GM23338 (cell line): ENCODE data around the gene HCN2.

Experiments
- CREB1 ChIP-seq: fragments of 250-450 bp; sonication (Bioruptor Pico); IDR thresholded peaks from 2 replicates; pipeline ENCODE4 v1.5.0; 2020; ENCODE audit warnings: low read depth, mild to moderate bottlenecking, moderate library complexity
- CTCF ChIP-seq, 2 experiments: fragments of 200-600 bp in 1 of 2; sonication (generic) in 1 of 2; conservative IDR thresholded peaks; 2 replicates each; pipeline versions ENCODE4 v1.5.1 to v1.6.1; 2016 to 2017; ENCODE audit warnings: antibody characterized with exemption in 2 of 2, low read depth in 2 of 2, mild to moderate bottlenecking in 2 of 2, moderate library complexity in 1 of 2
- ETS1 ChIP-seq: IDR thresholded peaks from 2 replicates; pipeline ENCODE4 v1.6.1; 2016; ENCODE audit warnings: antibody characterized with exemption
- EZH2 ChIP-seq: fragments of 200-600 bp; sonication (generic); IDR thresholded peaks from one replicate; pipeline ENCODE4 v1.8.0; 2017; ENCODE audit warnings: antibody characterized with exemption, mild to moderate bottlenecking, low read depth; ENCODE audit not compliant: unreplicated experiment
- EZH2phosphoT487 ChIP-seq: fragments of 200-600 bp; sonication (generic); IDR thresholded peaks from one replicate; pipeline ENCODE4 v1.8.1; 2018; ENCODE audit warnings: antibody characterized with exemption; ENCODE audit not compliant: unreplicated experiment
- JUNB ChIP-seq: IDR thresholded peaks from one replicate; pipeline ENCODE4 v1.6.1; 2016; ENCODE audit warnings: antibody characterized with exemption; ENCODE audit not compliant: unreplicated experiment
- NANOG ChIP-seq: IDR thresholded peaks from 2 replicates; pipeline ENCODE4 v1.6.1; 2016; ENCODE audit warnings: antibody characterized with exemption, borderline replicate concordance
- POLR2AphosphoS5 ChIP-seq: IDR thresholded peaks from 2 replicates; pipeline ENCODE4 v1.6.1; 2016; ENCODE audit warnings: antibody characterized with exemption, low read depth
- STAT1 ChIP-seq: IDR thresholded peaks from one replicate; pipeline ENCODE4 v1.6.1; 2016; ENCODE audit warnings: antibody characterized with exemption; ENCODE audit not compliant: unreplicated experiment
- ZNF114 ChIP-seq: fragments of 250-450 bp; sonication (Bioruptor Pico); IDR thresholded peaks from 2 replicates; pipeline ENCODE4 v1.5.0; 2020; ENCODE audit warnings: mild to moderate bottlenecking, moderate library complexity
- ZNF331 ChIP-seq: fragments of 250-450 bp; sonication (Bioruptor Pico); IDR thresholded peaks from 2 replicates; pipeline ENCODE4 v1.5.0; 2020; ENCODE audit warnings: low read depth, mild to moderate bottlenecking, moderate library complexity
- TF ChIP-seq, protein P1 (sequence below): IDR thresholded peaks from one replicate; pipeline ENCODE4 v1.6.1; 2018; ENCODE audit warnings: antibody characterized with exemption; ENCODE audit not compliant: unreplicated experiment

- TF ChIP-seq ZNF331, result no peak
- TF ChIP-seq CREB1 (CRISPR knock-in tag), result no peak
- TF ChIP-seq EZH2, result no peak
- no peak for TF ChIP-seq CTCF (conservative IDR thresholded peaks at IDR 0.05; ENCODE audit: low read depth in 2 of 2)
- TF ChIP-seq POLR2AphosphoS5, result no peak
- TF ChIP-seq, protein P1, sequence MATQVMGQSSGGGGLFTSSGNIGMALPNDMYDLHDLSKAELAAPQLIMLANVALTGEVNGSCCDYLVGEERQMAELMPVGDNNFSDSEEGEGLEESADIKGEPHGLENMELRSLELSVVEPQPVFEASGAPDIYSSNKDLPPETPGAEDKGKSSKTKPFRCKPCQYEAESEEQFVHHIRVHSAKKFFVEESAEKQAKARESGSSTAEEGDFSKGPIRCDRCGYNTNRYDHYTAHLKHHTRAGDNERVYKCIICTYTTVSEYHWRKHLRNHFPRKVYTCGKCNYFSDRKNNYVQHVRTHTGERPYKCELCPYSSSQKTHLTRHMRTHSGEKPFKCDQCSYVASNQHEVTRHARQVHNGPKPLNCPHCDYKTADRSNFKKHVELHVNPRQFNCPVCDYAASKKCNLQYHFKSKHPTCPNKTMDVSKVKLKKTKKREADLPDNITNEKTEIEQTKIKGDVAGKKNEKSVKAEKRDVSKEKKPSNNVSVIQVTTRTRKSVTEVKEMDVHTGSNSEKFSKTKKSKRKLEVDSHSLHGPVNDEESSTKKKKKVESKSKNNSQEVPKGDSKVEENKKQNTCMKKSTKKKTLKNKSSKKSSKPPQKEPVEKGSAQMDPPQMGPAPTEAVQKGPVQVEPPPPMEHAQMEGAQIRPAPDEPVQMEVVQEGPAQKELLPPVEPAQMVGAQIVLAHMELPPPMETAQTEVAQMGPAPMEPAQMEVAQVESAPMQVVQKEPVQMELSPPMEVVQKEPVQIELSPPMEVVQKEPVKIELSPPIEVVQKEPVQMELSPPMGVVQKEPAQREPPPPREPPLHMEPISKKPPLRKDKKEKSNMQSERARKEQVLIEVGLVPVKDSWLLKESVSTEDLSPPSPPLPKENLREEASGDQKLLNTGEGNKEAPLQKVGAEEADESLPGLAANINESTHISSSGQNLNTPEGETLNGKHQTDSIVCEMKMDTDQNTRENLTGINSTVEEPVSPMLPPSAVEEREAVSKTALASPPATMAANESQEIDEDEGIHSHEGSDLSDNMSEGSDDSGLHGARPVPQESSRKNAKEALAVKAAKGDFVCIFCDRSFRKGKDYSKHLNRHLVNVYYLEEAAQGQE, result no peak
- TF ChIP-seq JUNB, result no peak
- TF ChIP-seq EZH2phosphoT487, result no peak
- no peak for TF ChIP-seq STAT1
- no peak for TF ChIP-seq ETS1
- TF ChIP-seq NANOG, result no peak
- TF ChIP-seq ZNF114 (CRISPR knock-in tag), result no peak
These were observed 21.8 kb downstream of the HCN2 start for GRCh38 chr19:611481-611868.
